NCI-H128 (cell line): ENCODE measurements around the gene PRM2.

Experiments used
- DNase-seq: peaks from one replicate; lab custom pipeline; 2025; ENCODE audit not compliant: unreplicated experiment; lab: John Stamatoyannopoulos, UW

The PRM2 gene, protein sequence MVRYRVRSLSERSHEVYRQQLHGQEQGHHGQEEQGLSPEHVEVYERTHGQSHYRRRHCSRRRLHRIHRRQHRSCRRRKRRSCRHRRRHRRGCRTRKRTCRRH

DNA sequence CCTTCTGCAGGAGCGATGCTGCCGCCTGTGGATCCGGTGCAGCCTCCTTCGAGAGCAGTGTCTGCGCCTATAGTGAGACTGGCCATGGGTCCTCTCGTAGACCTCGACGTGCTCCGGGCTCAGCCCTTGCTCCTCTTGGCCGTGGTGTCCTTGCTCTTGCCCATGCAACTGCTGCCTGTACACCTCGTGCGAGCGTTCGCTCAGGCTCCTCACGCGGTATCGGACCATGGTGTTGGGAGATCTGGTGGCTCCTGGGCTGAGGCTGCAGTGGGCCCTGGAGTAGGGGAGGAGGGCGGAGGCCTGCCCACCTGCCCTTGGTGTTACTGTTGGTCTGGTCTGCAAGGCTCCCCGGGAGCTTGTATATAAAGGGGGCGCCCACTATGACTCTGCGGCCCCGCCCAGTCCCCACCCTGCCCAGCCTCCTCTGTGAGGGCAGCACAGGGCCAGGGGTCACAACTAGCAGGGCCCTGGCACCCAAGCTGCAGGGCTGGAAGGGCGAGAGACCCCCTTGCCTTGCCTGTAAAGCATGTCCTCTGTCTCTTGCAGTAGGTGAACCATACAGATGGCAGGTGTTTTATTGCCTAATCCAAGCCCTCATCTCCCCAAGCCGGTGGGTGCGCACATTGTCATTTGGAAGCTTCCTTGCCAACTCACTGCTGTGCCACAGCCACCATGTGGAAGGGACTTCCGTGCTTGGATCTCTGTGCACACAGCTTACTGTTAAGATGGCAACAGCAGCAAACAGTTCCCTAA is at the start of gene PRM2:
Gene PRM2 (minus strand): TSS at position 338 of the 753 bp plus-strand sequence. CDS start 110 bp downstream, at position 228.
- DNase-seq = no peak

DNA sequence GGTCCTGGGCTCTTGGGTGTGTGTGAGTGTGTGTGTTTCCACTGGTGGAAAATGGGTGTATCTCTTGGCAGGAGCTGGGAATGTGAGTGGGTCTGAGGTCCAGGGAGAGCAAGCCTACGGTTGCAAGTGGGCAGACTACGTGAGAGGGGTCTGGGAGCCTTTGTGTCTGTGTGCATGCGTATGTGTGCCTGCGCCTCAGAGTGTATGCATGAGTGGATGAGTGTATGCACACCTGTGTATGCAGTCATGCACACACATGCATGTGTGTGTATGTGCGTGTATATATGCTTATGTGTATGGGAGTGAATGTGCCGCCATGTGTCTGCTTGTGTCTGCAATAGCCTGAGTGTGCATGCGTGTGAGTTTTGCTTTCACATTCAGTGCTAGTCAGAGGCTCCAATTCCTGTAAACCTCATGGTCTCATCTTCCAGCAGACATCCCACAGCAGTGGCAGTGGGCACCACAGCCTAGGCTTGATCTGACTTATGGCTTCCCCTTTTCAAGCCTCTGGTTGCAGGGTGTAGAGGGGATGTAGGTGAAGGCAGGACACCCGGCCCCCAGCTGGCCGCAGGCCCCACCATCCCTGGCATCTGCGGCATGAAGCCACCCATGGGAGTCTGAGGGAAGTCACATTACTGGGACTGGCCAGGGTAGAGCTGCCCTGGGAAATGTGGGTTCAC is 49.3 kb upstream of the PRM2 start:
- DNase-seq = no peak

DNA sequence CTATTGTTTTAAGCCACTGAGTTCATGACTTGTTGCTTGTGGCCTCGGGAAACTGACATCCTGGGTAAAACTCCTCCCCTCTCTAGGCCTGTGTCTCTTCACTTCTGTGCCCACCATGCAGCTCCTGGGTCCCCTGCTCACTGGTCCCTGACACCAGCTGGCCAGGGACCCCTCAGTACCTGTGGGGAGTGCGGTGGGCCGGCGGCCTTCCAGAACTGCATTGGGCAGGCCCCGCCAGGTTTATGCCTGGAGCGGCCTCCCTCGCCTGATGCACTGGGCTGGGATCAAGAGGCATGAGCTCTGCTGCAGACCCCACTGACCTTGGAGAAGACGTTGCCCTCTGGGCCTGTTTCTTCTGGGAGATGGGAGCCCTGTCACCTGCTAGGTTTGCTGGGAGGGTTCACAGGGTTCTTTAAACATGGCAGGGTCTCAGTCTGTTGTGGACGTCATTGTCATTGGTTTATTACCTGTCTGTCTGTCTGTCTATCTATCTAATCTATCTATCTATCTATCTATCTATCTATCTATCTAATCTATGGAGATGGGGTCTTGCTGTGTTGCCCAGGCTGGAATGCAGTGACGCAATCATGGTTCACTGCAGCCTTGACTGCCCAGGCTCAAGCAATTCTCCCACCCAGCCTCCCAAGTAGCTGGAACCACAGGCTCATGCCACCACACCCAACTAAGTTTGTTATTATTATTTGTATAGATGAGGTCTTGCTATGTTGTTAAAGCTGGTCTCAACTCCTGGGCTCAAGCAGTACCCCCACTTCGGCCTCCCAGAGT is 47.5 kb upstream of the PRM2 start:
- DNase-seq = no peak

DNA sequence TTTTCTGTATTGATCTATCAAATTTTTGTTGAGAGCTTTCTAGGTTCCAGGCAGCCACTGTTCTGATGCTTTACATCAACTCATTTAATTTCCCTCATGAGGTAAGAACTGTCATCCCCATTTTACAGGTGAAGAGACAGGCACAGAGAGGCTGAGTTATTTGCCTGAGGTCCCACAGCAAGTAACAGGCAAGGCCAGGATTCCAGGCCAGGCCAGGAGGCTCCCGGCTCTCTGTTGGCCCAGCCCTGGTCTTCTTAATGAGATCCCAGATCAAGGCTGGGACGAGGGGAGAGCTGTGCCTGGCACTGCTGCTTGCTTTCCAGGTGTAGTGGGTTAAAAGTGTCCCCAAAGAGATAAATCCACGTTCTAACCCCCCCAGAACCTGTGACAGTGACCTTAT is 46.5 kb upstream of the PRM2 start:
- no peak for DNase-seq

DNA sequence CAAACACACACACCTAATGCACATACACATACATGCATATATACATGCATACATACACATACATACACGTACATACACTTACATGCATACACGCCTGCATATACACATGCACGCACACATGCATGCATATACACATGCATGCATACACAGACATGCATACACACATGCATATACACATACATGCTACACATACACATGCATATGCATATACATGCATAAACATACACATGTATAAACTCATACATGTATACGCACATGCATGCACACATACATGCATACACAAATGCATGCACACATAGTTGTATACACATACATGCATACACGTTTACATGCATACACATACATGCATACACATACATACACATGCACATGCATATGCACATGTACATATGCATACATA is 45.4 kb upstream of the PRM2 start:
- no peak for DNase-seq

DNA sequence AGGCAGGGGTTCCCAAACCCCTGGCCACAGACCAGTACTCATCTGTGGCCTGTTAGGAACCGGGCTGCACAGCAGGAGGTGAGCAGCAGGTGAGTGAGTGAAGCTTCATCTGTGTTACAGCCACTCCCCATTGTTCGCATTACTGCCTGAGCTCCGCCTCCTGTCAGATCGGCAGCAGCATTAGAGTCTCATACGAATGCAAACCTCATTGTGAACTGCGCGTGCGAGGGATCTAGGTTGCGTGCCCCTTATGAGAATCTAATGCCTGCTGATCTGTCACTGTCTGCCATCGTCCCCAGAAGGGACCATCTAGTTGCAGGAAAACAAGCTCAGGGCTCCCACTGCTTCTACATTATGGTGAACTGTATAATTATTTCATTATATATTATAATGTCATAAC is 43.9 kb upstream of the PRM2 start:
- DNase-seq = no peak

DNA sequence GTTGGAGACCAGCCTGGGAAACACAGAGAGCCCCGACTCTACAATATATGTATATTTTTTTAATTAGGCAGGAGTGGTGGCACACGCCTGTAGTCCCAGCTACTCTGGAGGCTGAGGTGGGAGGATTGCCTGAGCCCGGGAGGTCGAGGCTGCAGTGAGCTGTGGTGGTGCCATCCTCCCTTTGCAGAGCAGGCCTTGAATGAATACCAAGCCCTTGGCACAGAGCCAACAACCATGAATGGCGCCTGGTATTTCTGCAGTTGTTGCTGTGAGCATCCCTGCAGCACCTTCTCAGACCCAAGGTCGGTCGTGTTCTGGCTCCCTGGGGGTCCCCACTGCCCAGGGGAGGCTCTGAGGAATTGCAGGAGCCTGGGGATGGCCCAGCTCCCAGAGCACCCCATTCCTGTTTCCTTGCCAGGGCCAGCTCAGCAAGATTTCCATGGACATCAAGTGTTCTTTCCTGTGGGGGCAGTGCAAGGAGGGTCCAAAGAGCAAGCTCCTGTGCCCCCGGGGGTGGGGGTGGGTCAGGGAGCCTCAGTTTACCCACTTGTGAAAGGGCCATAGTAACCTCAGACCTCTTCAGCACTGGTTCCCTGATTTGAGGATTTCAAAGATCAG is 43.4 kb upstream of the PRM2 start:
- DNase-seq = no peak

DNA sequence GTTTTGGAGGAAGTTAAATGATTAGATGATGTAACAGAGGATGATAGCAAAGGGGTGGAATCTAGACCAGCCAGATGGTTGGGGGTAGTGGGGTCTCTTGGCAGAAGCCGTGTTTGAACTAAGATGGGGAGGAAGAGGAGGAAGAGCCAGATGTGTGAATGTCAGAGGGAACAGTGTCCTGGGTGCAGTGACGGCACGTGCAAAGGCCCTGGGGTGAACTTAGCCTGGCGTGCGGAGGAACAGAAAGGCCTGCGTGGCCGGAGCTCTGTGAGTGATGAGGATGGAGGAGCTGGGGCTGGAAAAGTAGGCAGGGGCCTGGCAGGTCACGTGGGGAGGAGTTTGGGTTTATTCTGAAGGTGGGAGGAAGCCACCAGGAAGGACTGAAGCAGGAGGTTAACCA is 42.5 kb upstream of the PRM2 start:
- DNase-seq = no peak

DNA sequence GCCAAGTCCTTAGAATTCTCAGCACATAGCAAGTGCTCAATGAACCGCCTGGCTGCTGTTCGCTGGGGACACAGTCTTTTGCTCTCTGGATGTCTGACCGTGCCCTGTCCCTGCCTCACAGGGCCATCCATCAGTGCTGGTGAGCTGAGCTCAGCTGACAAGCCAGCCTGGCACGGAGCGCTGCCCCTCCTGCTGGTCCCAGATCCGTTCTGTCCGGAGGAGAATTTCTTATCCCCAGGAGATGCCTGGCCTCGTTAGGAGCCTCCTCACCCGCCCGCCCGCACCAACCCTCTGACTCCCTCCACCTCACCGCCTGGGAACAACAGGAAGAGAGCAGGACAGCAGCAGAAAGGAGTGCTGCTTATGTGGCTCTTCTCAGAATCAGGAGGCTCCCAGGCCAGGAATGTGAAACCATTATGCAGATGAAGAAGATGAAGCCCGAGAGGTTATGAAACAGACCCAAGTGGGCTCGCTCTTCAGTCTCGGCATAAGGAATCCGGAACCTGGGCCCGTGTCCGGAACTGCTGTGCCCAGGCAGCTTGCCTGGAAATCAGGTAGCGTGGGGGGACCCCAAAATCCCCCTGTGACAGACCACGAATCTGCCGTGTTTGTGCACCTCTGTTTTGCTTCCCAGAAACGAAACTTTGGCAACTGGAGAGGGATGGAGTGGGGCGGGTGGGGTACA is 40.2 kb upstream of the PRM2 start:
- DNase-seq = no peak

DNA sequence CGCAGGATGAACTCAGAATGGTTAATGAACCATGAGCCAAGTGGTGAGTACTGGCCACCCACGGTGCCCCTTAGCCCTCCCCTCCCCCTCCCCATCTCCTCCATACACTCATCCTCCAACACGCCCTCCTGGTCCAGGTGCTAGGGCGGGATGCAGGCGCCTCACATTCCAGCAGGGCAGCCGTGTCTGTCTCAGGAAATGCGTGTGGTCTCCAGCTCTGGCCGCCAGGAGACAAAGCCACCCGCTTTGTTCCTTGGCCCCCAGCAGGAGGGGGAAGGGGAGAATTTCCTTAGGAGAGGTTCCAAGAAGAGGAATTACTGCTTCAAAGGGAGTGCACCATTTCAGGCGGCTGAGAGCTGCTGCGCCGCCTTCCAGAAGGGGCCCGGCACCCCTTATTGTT is 39.2 kb upstream of the PRM2 start:
- DNase-seq = no peak

DNA sequence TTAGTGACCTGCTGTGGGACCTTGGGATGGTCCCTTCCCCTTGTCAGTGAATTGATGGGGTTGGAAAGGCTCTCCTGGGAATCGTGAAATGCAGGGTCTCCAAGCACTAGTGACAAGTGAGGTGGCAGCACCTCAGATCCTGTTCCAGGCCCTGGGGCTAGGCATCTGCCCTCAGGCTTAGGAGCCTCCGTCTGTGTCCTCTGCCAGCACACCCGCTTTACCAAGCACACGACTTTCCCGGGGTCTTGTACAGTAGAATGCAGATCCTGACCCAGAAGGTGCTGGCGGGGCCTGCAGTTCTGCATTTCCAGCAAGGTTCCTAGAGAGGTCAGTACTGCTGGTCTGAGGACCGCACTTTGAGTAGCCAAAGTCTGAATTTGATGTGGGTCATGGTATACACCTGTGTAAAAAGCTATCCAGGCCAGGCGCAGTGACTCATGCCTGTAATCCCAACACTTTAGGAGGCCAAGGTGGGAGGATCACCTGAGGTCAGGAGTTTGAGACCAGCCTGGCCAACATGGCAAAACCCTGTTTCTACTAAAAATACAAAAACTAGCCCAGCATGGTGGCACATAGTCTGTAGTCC is 38.1 kb upstream of the PRM2 start:
- DNase-seq = no peak

DNA sequence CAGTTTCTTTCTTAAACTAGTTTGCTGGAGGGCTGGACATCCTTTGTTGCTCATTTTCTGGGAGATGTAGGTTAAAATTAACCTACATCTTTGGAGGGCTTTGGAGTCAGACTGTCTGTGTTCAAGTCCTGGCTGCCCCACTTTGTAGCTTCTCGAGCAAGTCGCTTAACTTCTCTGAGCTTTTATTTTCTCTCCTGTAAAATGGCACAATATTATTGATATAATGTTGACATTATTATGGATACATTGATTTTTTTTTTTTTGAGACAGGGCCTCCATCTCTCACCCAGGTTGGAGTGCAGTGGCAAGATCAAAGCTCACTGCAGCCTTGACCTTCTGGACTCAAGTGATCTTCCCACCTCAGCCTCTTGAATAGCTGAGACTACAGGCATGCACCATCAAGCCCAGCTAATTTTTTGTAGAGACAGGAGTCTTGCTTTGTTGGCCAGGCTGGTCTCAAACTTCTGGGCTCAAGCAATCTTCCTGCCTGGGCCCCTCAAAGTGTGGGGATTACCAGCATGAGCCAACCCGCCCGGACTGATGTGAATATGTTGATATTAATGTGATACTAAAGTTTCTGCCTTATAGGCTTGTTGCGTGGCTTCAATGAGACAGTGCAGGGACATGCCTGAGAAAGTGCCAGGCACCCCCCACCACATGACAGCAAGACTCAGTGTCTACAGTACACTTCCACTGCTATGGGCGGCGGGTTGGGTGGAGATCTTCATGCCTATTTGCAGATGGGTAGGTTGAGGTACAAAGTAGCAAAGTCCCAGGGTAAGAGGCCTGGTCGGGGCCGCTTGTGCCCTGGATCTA is 37.4 kb upstream of the PRM2 start:
- DNase-seq = no peak

DNA sequence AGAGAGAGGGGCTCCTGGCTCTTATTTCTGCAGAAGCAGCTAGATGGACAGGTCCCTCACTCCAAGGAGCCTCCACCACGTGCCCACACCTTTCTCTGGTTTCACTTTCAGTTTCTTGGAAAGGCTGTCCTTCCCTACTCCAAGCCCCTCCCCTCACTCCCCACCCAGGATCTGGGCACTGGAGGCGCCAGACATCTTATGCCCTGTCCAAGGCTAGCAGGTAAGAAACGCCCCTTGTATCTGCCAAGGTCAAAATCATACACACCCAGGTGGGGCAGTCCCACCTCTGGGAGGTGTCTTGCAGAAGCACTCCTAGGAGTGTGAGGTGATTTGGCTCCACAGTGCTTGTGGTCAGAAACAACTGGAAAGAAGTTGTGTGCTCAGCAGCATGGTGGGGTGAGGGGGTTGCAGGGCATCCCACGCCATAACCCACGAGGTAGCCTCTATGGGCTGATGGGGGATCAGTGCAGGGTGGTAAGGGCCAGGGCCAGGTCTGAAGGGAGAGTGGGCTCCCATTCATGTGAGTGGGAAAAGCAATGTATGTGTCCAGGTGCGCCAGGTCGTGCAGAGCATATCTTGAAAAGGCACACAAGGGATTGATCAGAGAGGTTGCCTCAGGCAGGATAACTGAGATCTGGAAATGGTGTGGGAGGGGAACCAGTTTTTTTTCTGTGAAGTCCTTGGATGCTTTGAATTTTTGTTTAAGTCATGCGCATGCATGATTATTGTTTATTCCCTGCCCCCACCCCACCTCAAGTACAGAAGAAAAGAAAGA is 36.6 kb upstream of the PRM2 start:
- no peak for DNase-seq

DNA sequence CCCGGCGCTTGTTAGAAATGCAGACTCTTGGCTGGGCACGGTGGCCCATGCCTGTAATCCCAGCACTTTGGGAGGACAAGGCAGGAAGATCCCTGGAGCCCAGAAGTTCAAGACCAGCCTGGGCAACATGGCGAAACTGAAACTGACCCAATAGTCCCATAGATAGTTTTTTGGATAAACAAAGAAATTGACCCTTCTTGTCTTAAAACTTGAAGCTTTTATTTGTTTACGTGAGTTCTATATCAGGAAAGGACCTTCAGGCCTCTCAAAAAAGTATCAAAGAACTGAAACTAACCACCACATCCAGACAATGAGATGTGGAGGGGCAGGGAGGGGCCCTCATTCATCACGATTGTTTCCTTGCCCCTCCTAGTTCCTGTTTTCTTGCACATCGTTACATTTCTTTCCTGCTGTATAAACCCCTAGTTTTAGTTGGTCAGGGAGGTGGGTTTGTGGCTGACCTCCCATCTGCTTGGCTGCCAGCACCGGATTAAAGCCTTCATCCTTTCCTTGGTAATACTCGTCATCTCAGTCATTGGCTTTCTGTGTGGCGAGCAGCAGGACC is 34.8 kb upstream of the PRM2 start:
- DNase-seq = no peak

DNA sequence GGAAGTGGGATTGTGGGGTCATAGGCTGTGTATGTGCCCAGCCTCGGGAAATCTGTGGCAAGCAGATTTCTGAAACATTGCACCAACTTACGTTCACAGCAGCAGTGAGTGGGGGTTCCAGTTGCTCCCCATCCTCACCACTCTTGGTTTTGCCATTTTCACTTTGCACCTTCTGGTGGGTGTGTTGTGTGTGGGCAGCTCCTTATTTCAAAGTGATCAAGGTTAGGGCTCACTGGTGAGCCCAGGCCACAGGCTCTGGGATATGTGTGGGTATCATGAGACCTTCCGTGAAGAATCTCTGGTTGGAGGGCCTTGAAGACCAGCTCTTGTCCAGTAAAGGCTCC is 34.3 kb upstream of the PRM2 start:
- DNase-seq = no peak

DNA sequence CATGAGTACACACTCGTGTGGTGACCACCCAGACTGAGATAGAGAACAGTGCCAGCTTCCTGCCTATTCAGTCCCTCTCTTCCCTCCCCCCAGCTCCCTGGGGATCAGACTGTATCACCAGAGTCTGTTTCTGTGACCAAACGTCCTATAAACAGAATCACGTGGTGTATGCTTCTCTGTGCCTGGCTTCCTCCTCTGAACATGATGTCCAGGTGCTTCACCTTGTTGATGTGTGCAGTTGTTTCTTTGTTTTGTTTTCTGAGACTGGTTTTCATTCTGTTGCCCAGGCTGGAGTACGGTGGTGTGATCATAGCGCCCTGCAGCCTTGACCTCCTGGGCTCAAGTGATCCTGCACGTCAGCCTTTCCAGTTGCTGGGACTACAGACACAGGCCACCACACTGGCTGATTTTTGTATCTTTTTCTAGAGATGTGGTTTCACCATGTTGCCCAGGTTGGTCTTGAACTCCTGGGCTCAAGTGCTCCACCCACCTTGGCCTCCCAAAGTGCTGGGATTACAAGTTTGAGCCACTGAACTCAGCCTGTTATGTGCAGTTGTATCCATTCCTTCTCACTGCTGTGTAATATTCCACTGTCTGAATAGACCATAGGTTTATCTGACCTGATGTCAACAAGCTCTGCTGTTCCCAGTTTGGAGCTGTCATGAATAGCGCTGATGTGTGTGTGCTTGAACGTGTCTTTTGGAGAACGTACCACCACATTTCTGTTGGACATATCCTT is 33.8 kb upstream of the PRM2 start:
- DNase-seq = no peak

DNA sequence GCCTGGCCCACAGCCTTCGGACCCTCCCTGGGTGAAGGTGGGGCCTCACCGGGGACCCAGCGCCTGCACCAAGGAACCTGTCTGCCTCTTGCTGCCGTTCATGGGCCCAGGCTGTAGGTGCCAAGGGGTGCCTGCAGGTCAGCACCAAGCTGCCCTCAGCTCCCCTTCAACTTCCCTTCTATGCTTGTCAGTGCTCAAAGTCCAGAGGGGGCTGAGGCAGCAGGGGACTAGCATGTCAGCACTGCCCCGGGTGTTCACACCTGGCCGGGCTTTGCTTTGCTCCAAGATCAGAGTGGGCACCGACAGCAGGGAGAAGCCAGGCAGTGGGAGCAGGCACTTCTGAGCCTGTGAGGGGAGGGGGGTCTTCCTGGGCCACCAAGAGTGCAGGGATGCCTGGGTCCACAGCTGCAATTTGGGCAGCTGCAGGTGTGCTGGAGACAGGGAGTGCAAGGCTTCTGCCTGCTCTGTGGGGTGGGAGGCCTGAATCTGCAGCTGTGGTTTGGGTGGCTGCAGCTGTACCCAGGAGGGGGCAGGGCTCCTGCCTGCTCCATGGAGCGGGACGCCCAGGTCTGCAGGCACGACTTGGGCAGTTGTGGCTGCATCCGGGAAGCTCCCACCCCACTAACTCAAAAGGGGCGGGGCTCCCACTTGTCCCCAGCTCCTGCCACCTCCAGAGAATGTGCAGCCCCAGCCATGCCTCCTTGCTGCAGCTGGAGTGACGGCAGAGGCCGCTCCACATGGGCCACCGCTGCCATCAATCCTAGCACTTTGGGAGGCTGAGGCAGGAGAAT is 32.4 kb upstream of the PRM2 start:
- DNase-seq = no peak
